Airway epithelial cell (primary cell): ENCODE data around the gene LMOD1. TPM values are rescaled to one million over a fixed set of nuclear protein-coding genes. Genes with fewer than 3 reads are reported as not detected.

Experiments used
- total RNA-seq: library from RNA; depleted of rRNA; stranded (reverse); fragments of >200 nt; gene quantifications from 2 replicates; pipeline ENCODE4 v1.2.3, GENCODE V29; 2015

The LMOD1 gene
- not detected in 2 replicates for total RNA-seq

GRCh38 chr1:201946224-201946908, at the start of gene LMOD1:
Gene LMOD1 (minus strand): TSS chr1:201946548. CDS start chr1:201946340, 208 bp downstream.

DNA sequence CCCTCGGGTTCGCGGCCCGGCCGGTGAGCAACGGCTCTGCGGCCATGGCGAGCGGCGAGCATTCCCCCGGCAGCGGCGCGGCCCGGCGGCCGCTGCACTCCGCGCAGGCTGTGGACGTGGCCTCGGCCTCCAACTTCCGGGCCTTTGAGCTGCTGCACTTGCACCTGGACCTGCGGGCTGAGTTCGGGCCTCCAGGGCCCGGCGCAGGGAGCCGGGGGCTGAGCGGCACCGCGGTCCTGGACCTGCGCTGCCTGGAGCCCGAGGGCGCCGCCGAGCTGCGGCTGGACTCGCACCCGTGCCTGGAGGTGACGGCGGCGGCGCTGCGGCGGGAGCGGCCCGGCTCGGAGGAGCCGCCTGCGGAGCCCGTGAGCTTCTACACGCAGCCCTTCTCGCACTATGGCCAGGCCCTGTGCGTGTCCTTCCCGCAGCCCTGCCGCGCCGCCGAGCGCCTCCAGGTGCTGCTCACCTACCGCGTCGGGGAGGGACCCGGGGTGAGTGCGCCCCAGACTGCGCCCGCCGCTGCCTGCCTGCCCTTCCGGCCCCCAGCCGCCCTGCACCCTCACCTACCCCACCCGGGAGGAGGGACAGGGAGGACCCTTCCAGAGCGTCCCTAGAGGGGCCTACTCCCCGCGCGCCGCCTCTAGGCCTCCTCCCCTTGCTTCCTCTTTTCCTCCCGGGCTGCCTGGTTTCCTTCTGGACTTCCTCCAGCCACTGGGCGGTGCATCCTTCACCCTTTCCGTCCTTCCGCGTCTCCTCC, 36.5 kb upstream of the LMOD1 start, which contains the start of gene RNPEP:
Gene RNPEP (plus strand): TSS at position 26 of the 757 bp plus-strand sequence. CDS start 19 bp downstream, at position 45.

DNA sequence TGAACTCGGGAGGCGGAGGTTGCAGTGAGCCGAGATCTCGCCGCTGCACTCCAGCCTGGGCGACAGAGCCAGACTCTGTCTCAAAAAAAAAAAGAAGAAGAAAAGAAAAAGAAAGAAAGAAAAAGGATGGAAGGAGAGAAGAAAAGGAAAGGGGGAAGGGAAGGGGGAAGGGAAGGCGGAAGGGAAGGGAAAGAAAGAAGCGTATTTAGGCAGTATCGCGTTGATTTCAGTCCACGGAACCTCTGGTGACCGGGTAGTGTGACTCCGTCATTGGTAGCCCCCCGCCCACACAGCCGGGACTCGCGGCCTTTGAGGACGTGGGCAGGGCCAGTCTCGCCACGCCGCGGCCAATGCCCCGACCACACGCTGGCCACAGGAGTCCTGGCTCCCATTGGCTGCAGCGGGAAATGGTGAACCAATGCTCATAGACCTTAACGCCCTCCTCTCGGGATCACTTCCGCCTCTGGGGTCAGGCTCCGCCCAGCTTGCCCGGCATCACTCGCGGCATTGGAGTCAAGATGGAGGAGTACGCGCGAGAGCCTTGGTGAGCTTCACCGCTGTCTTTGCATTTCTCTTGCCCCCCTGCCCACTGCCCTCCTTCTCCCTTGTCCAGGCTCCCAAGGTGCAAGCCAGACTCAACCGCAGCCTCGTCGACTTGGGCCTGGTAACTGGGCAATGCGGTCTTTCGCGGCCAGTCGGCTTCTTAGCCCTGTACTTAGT, 8.8 kb upstream of the LMOD1 start, which contains the start of gene TIMM17A:
Gene TIMM17A (plus strand): TSS at position 495 of the 720 bp plus-strand sequence. CDS start 24 bp downstream, at position 519.

DNA sequence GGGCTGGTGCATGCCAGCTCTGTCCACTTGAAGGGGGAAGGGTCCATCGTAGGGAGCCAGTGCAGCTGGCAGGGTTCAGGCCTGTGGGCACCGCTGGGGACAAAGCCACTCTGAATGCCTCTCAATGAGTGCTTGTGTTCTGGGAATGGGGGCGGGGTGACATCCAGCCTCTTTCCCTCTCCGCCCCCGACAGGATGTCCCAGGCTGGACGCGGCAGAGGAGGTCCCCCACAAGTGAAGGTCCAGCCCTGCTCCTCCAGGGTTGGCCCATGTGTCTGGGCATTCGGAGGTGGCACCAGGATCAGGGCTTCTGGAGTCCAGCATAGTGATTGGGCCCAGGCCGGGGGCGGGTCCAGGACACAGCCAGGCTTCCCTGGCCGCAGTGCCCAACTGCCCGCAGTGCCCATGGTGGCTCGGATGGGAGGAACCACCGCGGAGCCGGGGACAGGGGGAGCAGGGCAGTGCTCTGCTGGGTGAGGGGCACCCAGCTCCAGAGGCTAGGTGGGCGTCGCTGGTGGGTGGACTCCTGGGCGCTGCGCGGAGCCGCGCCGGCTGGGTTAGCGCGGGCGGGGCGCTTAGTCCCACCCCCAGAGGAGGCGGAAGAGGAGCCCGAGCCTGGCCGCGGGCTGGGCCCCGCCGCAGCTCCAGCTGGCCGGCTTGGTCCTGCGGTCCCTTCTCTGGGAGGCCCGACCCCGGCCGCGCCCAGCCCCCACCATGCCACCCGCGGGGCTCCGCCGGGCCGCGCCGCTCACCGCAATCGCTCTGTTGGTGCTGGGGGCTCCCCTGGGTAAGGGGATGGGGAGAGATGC, 57.9 kb downstream of the LMOD1 start, which contains the start of gene SHISA4:
Gene SHISA4 (plus strand): TSS at position 617 of the 808 bp plus-strand sequence. CDS start 97 bp downstream, at position 714.

Other genes with a start within 250 kb of the LMOD1 start
- gene IPO9, start 117.4 kb downstream of the LMOD1 start, total RNA-seq: 12.8 and 17.2 TPM in 2 replicates
- gene SHISA4, start 57.6 kb downstream of the LMOD1 start, total RNA-seq: 3.8 and 7.1 TPM in 2 replicates
- gene TIMM17A, start 9.0 kb upstream of the LMOD1 start, total RNA-seq: 40.5 and 40.6 TPM in 2 replicates
- gene RNPEP, start 36.1 kb upstream of the LMOD1 start, total RNA-seq: 117 and 127 TPM in 2 replicates
- 39.6 and 44.8 TPM in 2 replicates for gene ELF3, start 64.0 kb upstream of the LMOD1 start, total RNA-seq
- gene GPR37L1, start 176.4 kb upstream of the LMOD1 start, total RNA-seq: 0.07 TPM in 1 of 2 replicates, not detected in the other
- 21.4 and 27.6 TPM in 2 replicates for gene ARL8A, start 198.2 kb upstream of the LMOD1 start, total RNA-seq
- not detected in 2 replicates for gene PTPN7, start 214.1 kb upstream of the LMOD1 start, total RNA-seq
- 0.14 TPM in 2 replicates for gene LGR6, start 247.3 kb upstream of the LMOD1 start, total RNA-seq